OCI-LY1 (cell line): Measurements from ENCODE around the gene RGPD4.
"Not testable (repeated sequence)": the region's sequence is repeated elsewhere in the genome, so short reads cannot be mapped to it uniquely, and the experiment has no call there.

Experiments
- H2AFZ ChIP-seq: fragments of 200-600 bp; sonication (generic), shearing (Covaris generic); 2 replicates; pipeline ENCODE4 v1.6.0; 2014; ENCODE audit warnings: antibody characterized with exemption, mild to moderate bottlenecking, low read length
- H3F3A ChIP-seq: fragments of 200-600 bp; sonication (generic), shearing (Covaris generic); 2 replicates; pipeline ENCODE4 v1.6.0; 2014; ENCODE audit warnings: mild to moderate bottlenecking, antibody characterized with exemption, low read length, moderate library complexity; ENCODE audit not compliant: insufficient read depth
- H3K27ac ChIP-seq: fragments of 200-600 bp; sonication (generic); 2 replicates; pipeline ENCODE4 v1.5.1; 2014; ENCODE audit warnings: low read length, mixed run types, mild to moderate bottlenecking, low read depth; ENCODE audit not compliant: poor library complexity, severe bottlenecking
- H3K27me3 ChIP-seq: fragments of 200-600 bp; sonication (generic); 2 replicates; pipeline ENCODE4 v1.6.0; 2014; ENCODE audit warnings: antibody characterized with exemption, mild to moderate bottlenecking, low read length, moderate library complexity; ENCODE audit not compliant: insufficient read depth
- H3K36me3 ChIP-seq: fragments of 200-600 bp; sonication (generic); 2 replicates; pipeline ENCODE4 v1.6.1; 2014; ENCODE audit warnings: mild to moderate bottlenecking, antibody characterized with exemption, low read length, moderate library complexity, mixed read lengths; ENCODE audit not compliant: insufficient read depth
- H3K4me1 ChIP-seq: fragments of 200-600 bp; sonication (generic); 2 replicates; pipeline ENCODE4 v1.5.1; 2014; ENCODE audit warnings: mild to moderate bottlenecking, low read length, moderate library complexity; ENCODE audit not compliant: insufficient read depth, severe bottlenecking
- H3K4me2 ChIP-seq: fragments of 200-600 bp; sonication (generic), shearing (Covaris generic); 2 replicates; pipeline ENCODE4 v1.6.1; 2014; ENCODE audit warnings: low read length
- H3K4me3 ChIP-seq: fragments of 200-600 bp; sonication (generic); 2 replicates; pipeline ENCODE4 v1.5.1; 2014; ENCODE audit warnings: low read length, low read depth, mild to moderate bottlenecking, mixed read lengths; ENCODE audit not compliant: poor library complexity, severe bottlenecking
- H3K79me2 ChIP-seq: fragments of 200-600 bp; shearing (Covaris generic); 2 replicates; pipeline ENCODE4 v1.6.1; 2016; ENCODE audit warnings: mixed run types, low read length, mixed read lengths; ENCODE audit not compliant: insufficient read depth
- H3K9ac ChIP-seq: fragments of 200-600 bp; sonication (generic), shearing (Covaris generic); 2 replicates; pipeline ENCODE4 v1.6.1; 2014; ENCODE audit warnings: mild to moderate bottlenecking, low read length, mixed read lengths
- H3K9me2 ChIP-seq: fragments of 200-600 bp; sonication (generic), shearing (Covaris generic); 2 replicates; pipeline ENCODE4 v1.6.1; 2014; ENCODE audit warnings: low read depth, mild to moderate bottlenecking, low read length, mixed read lengths
- H3K9me3 ChIP-seq: fragments of 200-600 bp; shearing (Covaris generic); 2 replicates; pipeline ENCODE4 v1.6.1; 2014; ENCODE audit warnings: low read length, mixed read lengths
- H4K20me1 ChIP-seq: fragments of 200-600 bp; sonication (generic), shearing (Covaris generic); 2 replicates; pipeline ENCODE4 v1.6.0; 2016; ENCODE audit warnings: mild to moderate bottlenecking, low read length; ENCODE audit not compliant: insufficient read depth
- EZH2 ChIP-seq: fragments of 200-600 bp; sonication (generic), shearing (Covaris generic); IDR thresholded peaks from 2 replicates; pipeline ENCODE4 v1.8.0; 2017; ENCODE audit warnings: borderline replicate concordance, mixed run types, mild to moderate bottlenecking, antibody characterized with exemption, low read length, moderate library complexity, mixed read lengths
- TF ChIP-seq, protein P1 (sequence below): fragments of 200-600 bp; sonication (generic), shearing (Covaris generic); IDR thresholded peaks from 2 replicates; pipeline ENCODE4 v1.5.1; 2017; ENCODE audit warnings: mild to moderate bottlenecking, antibody characterized with exemption, low read length, moderate library complexity, mixed read lengths

RGPD4 gene

GRCh38 chr2:107826749-107827148 is at the start of gene RGPD4:
Gene RGPD4, plus strand, starts transcription at chr2:107826892. Its CDS starts 122 bp downstream, at chr2:107827014.
- H3K27me3 ChIP-seq, H3K27ac ChIP-seq, H3K9me3 ChIP-seq, H3K79me2 ChIP-seq, H3F3A ChIP-seq, H4K20me1 ChIP-seq, H3K9ac ChIP-seq, H3K4me1 ChIP-seq, H3K9me2 ChIP-seq, H3K4me3 ChIP-seq, H3K36me3 ChIP-seq, H3K4me2 ChIP-seq, H2AFZ ChIP-seq: not testable (repeated sequence)

DNA sequence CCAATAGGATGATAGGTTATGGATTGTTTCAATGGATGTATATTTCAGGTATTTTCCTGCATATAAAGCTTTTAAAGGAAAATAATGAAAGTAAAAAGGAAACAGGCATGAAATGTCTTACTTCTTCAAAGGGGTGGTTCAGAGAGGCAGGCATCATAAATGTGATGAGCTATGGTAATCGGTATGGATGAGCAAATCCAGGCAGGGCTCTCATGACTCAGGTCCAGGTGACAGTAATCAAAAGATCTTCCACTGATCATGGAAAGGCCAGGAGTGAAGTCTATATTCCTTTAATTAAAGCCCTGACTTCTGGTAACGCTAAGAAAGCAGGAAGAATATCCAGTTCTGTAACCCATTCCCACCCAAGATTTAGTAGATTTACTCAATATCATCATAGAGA is 48.7 kb upstream of the RGPD4 start:
- H3K4me3 ChIP-seq: no peak overlapping the region
- no peak overlapping the region for H2AFZ ChIP-seq
- no peaks in the 10 kb centered on the region for H3K79me2 ChIP-seq
- no peaks in the 10 kb centered on the region for H3K36me3 ChIP-seq
- H4K20me1 ChIP-seq: no peaks in the 10 kb centered on the region
- H3F3A ChIP-seq: no peaks in the 10 kb centered on the region; the same call in 1 of the 2 replicates
- no peak for TF ChIP-seq EZH2
- TF ChIP-seq, protein P1, sequence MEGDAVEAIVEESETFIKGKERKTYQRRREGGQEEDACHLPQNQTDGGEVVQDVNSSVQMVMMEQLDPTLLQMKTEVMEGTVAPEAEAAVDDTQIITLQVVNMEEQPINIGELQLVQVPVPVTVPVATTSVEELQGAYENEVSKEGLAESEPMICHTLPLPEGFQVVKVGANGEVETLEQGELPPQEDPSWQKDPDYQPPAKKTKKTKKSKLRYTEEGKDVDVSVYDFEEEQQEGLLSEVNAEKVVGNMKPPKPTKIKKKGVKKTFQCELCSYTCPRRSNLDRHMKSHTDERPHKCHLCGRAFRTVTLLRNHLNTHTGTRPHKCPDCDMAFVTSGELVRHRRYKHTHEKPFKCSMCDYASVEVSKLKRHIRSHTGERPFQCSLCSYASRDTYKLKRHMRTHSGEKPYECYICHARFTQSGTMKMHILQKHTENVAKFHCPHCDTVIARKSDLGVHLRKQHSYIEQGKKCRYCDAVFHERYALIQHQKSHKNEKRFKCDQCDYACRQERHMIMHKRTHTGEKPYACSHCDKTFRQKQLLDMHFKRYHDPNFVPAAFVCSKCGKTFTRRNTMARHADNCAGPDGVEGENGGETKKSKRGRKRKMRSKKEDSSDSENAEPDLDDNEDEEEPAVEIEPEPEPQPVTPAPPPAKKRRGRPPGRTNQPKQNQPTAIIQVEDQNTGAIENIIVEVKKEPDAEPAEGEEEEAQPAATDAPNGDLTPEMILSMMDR: no peak
- no peaks in the 10 kb centered on the region for H3K4me1 ChIP-seq
- no peaks in the 10 kb centered on the region for H3K9me3 ChIP-seq
- no peaks in the 10 kb centered on the region for H3K9me2 ChIP-seq
- no peak overlapping the region for H3K9ac ChIP-seq
- no peaks in the 10 kb centered on the region for H3K27me3 ChIP-seq
- H3K4me2 ChIP-seq: no peak overlapping the region
- H3K27ac ChIP-seq: no peak overlapping the region

DNA sequence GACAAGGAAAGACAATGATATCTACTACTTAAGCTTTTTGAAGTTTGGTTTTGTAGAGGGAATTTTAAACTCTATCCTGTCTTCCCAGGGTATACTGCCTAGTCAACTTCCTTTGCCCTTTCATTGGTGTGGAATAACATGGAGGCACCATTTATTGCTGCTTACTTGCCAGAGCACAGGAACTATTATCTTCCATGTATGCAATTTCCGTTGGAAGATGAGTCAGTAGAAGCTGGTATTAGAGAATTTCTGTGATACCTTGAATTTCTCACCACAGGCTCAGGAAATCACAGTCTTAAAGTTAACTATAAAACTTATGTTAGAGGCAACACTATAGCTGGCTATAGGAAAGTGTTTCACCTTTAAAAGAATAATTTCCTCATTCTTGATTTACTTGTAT is 40.9 kb upstream of the RGPD4 start:
- TF ChIP-seq, protein P1: no peak
- no peak overlapping the region for H3K4me3 ChIP-seq
- H3K27ac ChIP-seq: no peak overlapping the region
- no peaks in the 10 kb centered on the region for H3K36me3 ChIP-seq
- no peaks in the 10 kb centered on the region for H4K20me1 ChIP-seq
- H3K9ac ChIP-seq: no peak overlapping the region
- H3K9me2 ChIP-seq: no peaks in the 10 kb centered on the region
- no peaks in the 10 kb centered on the region for H3K27me3 ChIP-seq
- H3K4me1 ChIP-seq: no peaks in the 10 kb centered on the region
- no peak overlapping the region for H3K4me2 ChIP-seq
- no peaks in the 10 kb centered on the region; the same call in 1 of the 2 replicates for H3F3A ChIP-seq
- H3K9me3 ChIP-seq: no peaks in the 10 kb centered on the region
- H3K79me2 ChIP-seq: no peaks in the 10 kb centered on the region
- H2AFZ ChIP-seq: no peak overlapping the region

- TF ChIP-seq EZH2: no peak
- TF ChIP-seq, protein P1: no peak
- no peaks in the 10 kb centered on the region for H3K36me3 ChIP-seq
- H4K20me1 ChIP-seq: no peaks in the 10 kb centered on the region
- no peak overlapping the region for H3K9ac ChIP-seq
- H3F3A ChIP-seq: no peaks in the 10 kb centered on the region
- H3K4me1 ChIP-seq: no peaks in the 10 kb centered on the region
- no peak overlapping the region for H3K27ac ChIP-seq
- no peaks in the 10 kb centered on the region for H3K27me3 ChIP-seq
- no peak overlapping the region for H2AFZ ChIP-seq
- no peaks in the 10 kb centered on the region for H3K9me3 ChIP-seq
- no peaks in the 10 kb centered on the region for H3K79me2 ChIP-seq
- H3K4me3 ChIP-seq: no peak overlapping the region
- no peaks in the 10 kb centered on the region for H3K9me2 ChIP-seq
- no peak overlapping the region for H3K4me2 ChIP-seq
Measured at GRCh38 chr2:107790837-107791236, 35.9 kb upstream of the RGPD4 start.
